ENCODE measurements around the gene STRIP1. TPM values are rescaled to one million over a fixed set of nuclear protein-coding genes. Genes with fewer than 3 reads are reported as not detected.
A peak's percentile ranks its signal among the peaks of the same experiment; 100 is the strongest.

The STRIP1 gene
- total RNA-seq, 2 experiments from 2014 or later: 74.3 to 80.9 TPM

- Mint-ChIP-seq H3K4me3 (no peak overlapping the region), H3K27ac (peak overlapping the region; percentile 56), H3K9me3 (no peaks in the 10 kb centered on the region), H3K36me3 (ENCODE audit: low read depth) (peaks cover 74% of the 10 kb centered on the region), H3K27me3 (no peaks in the 10 kb centered on the region), H3K4me1 (ENCODE audit: low read depth) (peaks cover 14% of the 10 kb centered on the region)
- Histone ChIP-seq H3K4me3 (ENCODE audit: low read length) (no peak overlapping the region), H3K27ac (ENCODE audit: low read depth in 1 of 2, low read length in 2 of 2) (no peak overlapping the region), H3K36me3 (ENCODE audit: insufficient read depth, low read length) (peaks cover 71% of the 10 kb centered on the region), H3K9me3 (ENCODE audit: control insufficient read depth in 1 of 2, insufficient read depth in 1 of 2, low read length in 2 of 2) (no peaks in the 10 kb centered on the region), H3K4me1 (ENCODE audit: insufficient read depth, low read length) (no peaks in the 10 kb centered on the region), H3K27me3 (ENCODE audit: control insufficient read depth in 1 of 2, insufficient read depth in 2 of 2, low read length in 2 of 2) (no peaks in the 10 kb centered on the region)
- intact Hi-C loops (cut with DNase I, micrococcal nuclease): loop anchor here in 1 of 2 experiments (1.0 kb wide), 1 partner anchor 465 kb away; no protein-coding TSS in a partner anchor
- ATAC-seq (ENCODE audit: poor library complexity) (peak; percentile 96), DNase-seq (peak in 6 of 14 experiments; percentile 9 to 69 (median 42))
- ChIA-PET CTCF (interaction anchor here (0.6 to 2.5 kb wide), 9 partner anchors 10 to 1265 kb away, joined by 3 to 11 read pairs (median 4); partner anchors contain the start of genes AHCYL1, STRIP1 and STXBP3), POLR2A (interaction anchor here (0.9 to 1.5 kb wide), 2 partner anchors 27 to 235 kb away, joined by 3 to 6 read pairs; partner anchors contain the start of gene AHCYL1)
- TF ChIP-seq, protein P1, sequence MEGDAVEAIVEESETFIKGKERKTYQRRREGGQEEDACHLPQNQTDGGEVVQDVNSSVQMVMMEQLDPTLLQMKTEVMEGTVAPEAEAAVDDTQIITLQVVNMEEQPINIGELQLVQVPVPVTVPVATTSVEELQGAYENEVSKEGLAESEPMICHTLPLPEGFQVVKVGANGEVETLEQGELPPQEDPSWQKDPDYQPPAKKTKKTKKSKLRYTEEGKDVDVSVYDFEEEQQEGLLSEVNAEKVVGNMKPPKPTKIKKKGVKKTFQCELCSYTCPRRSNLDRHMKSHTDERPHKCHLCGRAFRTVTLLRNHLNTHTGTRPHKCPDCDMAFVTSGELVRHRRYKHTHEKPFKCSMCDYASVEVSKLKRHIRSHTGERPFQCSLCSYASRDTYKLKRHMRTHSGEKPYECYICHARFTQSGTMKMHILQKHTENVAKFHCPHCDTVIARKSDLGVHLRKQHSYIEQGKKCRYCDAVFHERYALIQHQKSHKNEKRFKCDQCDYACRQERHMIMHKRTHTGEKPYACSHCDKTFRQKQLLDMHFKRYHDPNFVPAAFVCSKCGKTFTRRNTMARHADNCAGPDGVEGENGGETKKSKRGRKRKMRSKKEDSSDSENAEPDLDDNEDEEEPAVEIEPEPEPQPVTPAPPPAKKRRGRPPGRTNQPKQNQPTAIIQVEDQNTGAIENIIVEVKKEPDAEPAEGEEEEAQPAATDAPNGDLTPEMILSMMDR (IDR thresholded peaks at IDR 0.05): no peak
Measured at GRCh38 chr1:110011527-110012041, 22.8 kb upstream of the STRIP1 start.

DNA sequence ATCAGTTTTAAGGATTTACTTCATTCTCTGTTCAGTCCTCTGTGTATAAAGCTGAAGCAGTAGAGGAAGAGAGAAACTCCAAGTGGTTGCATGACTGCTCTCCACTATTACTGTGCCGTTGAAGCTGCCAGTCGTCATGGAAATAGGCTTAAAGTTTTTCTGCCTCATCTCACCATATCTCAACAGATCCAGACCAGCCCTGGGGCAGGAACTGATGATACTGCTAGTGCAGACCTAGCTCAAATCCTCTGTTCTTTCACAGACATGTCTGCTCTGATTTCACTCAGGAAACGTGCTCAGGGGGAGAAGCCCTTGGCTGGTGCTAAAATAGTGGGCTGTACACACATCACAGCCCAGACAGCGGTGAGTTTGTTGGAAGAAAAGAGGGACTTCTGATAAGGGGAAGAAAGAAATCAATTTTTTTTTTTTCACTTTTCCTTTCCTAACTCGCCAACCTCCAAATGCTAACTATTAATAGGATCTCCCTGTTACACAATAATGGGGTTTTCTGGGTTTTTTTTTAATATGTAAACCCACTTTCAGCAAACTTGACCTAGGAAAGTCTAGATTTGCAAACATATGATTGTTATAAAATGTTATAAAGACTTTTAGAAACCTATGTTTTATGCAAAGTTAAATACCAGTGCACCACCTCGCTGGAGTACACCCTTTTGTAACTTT, 22.2 kb upstream of the STRIP1 start:
- no peaks in the 10 kb centered on the region for H3K27me3 Mint-ChIP-seq
- peaks cover 81% of the 10 kb centered on the region for H3K36me3 Mint-ChIP-seq (ENCODE audit: low read depth)
- ATAC-seq (ENCODE audit: poor library complexity): no peak
- no peak for DNase-seq
- peaks cover 13% of the 10 kb centered on the region for H3K4me1 Mint-ChIP-seq (ENCODE audit: low read depth)
- peaks cover 77% of the 10 kb centered on the region for H3K36me3 ChIP-seq (ENCODE audit: insufficient read depth, low read length)
- intact Hi-C loops (cut with DNase I, micrococcal nuclease): no loop called here
- H3K9me3 ChIP-seq (ENCODE audit: control insufficient read depth in 1 of 2, insufficient read depth in 1 of 2, low read length in 2 of 2): no peaks in the 10 kb centered on the region
- H3K27me3 ChIP-seq (ENCODE audit: control insufficient read depth in 1 of 2, insufficient read depth in 2 of 2, low read length in 2 of 2): no peaks in the 10 kb centered on the region
- TF ChIP-seq, protein P1 (IDR thresholded peaks at IDR 0.05): no peak
- no peak overlapping the region for H3K27ac ChIP-seq (ENCODE audit: low read depth in 1 of 2, low read length in 2 of 2)
- H3K4me1 ChIP-seq (ENCODE audit: insufficient read depth, low read length): no peaks in the 10 kb centered on the region
- no peak overlapping the region for H3K4me3 Mint-ChIP-seq
- H3K4me3 ChIP-seq (ENCODE audit: low read length): no peak overlapping the region
- H3K27ac Mint-ChIP-seq: no peak overlapping the region
- ChIA-PET CTCF (interaction anchor here (1.1 to 2.5 kb wide), 3 partner anchors 17 to 212 kb away, joined by 3 to 11 read pairs (median 9); partner anchors contain the start of gene AHCYL1), POLR2A (interaction anchor here (1.5 kb wide), 1 partner anchor 28 kb away, joined by 6 read pairs; the partner anchor contains the start of gene AHCYL1)
- H3K9me3 Mint-ChIP-seq: no peaks in the 10 kb centered on the region

DNA sequence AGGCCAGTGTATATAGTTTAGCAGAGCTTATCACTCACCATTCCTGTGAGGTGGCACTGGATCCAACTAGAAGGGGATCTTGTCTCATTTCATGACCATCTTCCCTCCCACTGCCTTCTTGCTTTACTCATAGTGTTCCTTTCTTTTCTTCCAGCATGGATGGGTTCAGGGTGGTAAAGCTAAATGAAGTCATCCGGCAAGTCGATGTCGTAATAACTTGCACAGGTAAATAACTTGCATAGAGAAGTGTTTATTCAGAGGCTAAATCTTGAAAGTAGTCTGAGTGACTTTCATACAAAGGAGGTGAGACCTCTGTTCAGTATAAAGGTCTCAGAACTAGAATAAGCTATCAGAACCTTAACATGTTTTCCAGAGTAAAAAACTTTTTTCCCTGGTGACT, 16.6 kb upstream of the STRIP1 start:
- Histone ChIP-seq H3K27ac (ENCODE audit: low read depth in 1 of 2, low read length in 2 of 2) (no peak overlapping the region), H3K9me3 (ENCODE audit: control insufficient read depth in 1 of 2, insufficient read depth in 1 of 2, low read length in 2 of 2) (no peaks in the 10 kb centered on the region), H3K36me3 (ENCODE audit: insufficient read depth, low read length) (peaks cover 93% of the 10 kb centered on the region), H3K4me3 (ENCODE audit: low read length) (no peak overlapping the region), H3K27me3 (ENCODE audit: control insufficient read depth in 1 of 2, insufficient read depth in 2 of 2, low read length in 2 of 2) (no peaks in the 10 kb centered on the region), H3K4me1 (ENCODE audit: insufficient read depth, low read length) (no peaks in the 10 kb centered on the region)
- TF ChIP-seq, protein P1 (IDR thresholded peaks at IDR 0.05): no peak
- intact Hi-C loops (cut with DNase I, micrococcal nuclease): no loop called here
- POLR2A ChIA-PET: no interaction called here
- Mint-ChIP-seq H3K27ac (no peak overlapping the region), H3K4me1 (ENCODE audit: low read depth) (no peaks in the 10 kb centered on the region), H3K27me3 (no peaks in the 10 kb centered on the region), H3K9me3 (no peaks in the 10 kb centered on the region), H3K4me3 (no peak overlapping the region), H3K36me3 (ENCODE audit: low read depth) (peaks cover 93% of the 10 kb centered on the region)
- CTCF ChIA-PET: interaction anchor here (0.7 kb wide), 1 partner anchor 33 kb away, joined by 3 read pairs; the partner anchor contains the start of gene AHCYL1
- no peak for ATAC-seq (ENCODE audit: poor library complexity)
- DNase-seq: no peak

Measured in CD4-positive, alpha-beta T cell (primary cell).